Glutamatergic neuron (in vitro differentiated cells): Measurements from ENCODE around the gene ELMO1. TPM values are rescaled to one million over a fixed set of nuclear protein-coding genes. Genes with fewer than 3 reads are reported as not detected.

Experiments used
- DNase-seq: peaks from one replicate; pipeline ENCODE4 v3.0.0; 2022
- H3K27ac Mint-ChIP-seq: one replicate; pipeline ENCODE4 v1.8.0; 2020; ENCODE audit warnings: mild to moderate bottlenecking, mixed read lengths, inconsistent platforms; ENCODE audit not compliant: unreplicated experiment
- H3K27me3 Mint-ChIP-seq: one replicate; pipeline ENCODE4 v1.8.0; 2020; ENCODE audit warnings: mild to moderate bottlenecking, moderate library complexity, mixed read lengths, inconsistent platforms; ENCODE audit not compliant: unreplicated experiment
- H3K36me3 Mint-ChIP-seq: one replicate; pipeline ENCODE4 v1.8.0; 2020; ENCODE audit warnings: mild to moderate bottlenecking, mixed read lengths, inconsistent platforms; ENCODE audit not compliant: unreplicated experiment
- H3K4me1 Mint-ChIP-seq: one replicate; pipeline ENCODE4 v1.8.0; 2020; ENCODE audit warnings: mild to moderate bottlenecking, low read depth, mixed read lengths, inconsistent platforms; ENCODE audit not compliant: unreplicated experiment
- H3K4me3 Mint-ChIP-seq: one replicate; pipeline ENCODE4 v1.8.0; 2020; ENCODE audit warnings: mild to moderate bottlenecking, mixed read lengths, inconsistent platforms; ENCODE audit not compliant: unreplicated experiment
- H3K9me3 Mint-ChIP-seq: one replicate; pipeline ENCODE4 v1.8.0; 2020; ENCODE audit warnings: mild to moderate bottlenecking, moderate library complexity, mixed read lengths, inconsistent platforms; ENCODE audit not compliant: unreplicated experiment
- total RNA-seq: library from RNA; stranded (reverse); fragmentation: NEBNext Ultra II Directional; extraction: Animal tissue kit (Norgen Biotek cat#: 25700); gene quantifications from one replicate; pipeline ENCODE4 v1.2.1, GENCODE V29; 2021; ENCODE audit not compliant: unreplicated experiment
- TF ChIP-seq, protein P1 (sequence below): fragments of 200-600 bp; sonication (generic); IDR thresholded peaks from one replicate; pipeline ENCODE4 v1.5.0; 2021; ENCODE audit not compliant: partially characterized antibody, unreplicated experiment

Gene ELMO1
- total RNA-seq, 1 donor from 2014 or later = 5.5 TPM

- DNase-seq = no peak
- no peak overlapping the region for H3K27ac Mint-ChIP-seq
- no peaks in the 10 kb centered on the region for H3K36me3 Mint-ChIP-seq
- TF ChIP-seq, protein P1, sequence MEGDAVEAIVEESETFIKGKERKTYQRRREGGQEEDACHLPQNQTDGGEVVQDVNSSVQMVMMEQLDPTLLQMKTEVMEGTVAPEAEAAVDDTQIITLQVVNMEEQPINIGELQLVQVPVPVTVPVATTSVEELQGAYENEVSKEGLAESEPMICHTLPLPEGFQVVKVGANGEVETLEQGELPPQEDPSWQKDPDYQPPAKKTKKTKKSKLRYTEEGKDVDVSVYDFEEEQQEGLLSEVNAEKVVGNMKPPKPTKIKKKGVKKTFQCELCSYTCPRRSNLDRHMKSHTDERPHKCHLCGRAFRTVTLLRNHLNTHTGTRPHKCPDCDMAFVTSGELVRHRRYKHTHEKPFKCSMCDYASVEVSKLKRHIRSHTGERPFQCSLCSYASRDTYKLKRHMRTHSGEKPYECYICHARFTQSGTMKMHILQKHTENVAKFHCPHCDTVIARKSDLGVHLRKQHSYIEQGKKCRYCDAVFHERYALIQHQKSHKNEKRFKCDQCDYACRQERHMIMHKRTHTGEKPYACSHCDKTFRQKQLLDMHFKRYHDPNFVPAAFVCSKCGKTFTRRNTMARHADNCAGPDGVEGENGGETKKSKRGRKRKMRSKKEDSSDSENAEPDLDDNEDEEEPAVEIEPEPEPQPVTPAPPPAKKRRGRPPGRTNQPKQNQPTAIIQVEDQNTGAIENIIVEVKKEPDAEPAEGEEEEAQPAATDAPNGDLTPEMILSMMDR = no peak
- peaks cover 8% of the 10 kb centered on the region for H3K4me1 Mint-ChIP-seq
- H3K4me3 Mint-ChIP-seq = no peak overlapping the region
- peaks cover 4% of the 10 kb centered on the region for H3K27me3 Mint-ChIP-seq
- no peaks in the 10 kb centered on the region for H3K9me3 Mint-ChIP-seq
Measured at GRCh38 chr7:37245590-37245989, 203.1 kb downstream of the ELMO1 start.

- TF ChIP-seq, protein P1 = no peak
- Mint-ChIP-seq H3K27ac (no peak overlapping the region), H3K4me1 (no peaks in the 10 kb centered on the region), H3K36me3 (no peaks in the 10 kb centered on the region), H3K9me3 (no peaks in the 10 kb centered on the region), H3K4me3 (no peak overlapping the region), H3K27me3 (no peaks in the 10 kb centered on the region)
- no peak for DNase-seq
Measured at GRCh38 chr7:37236906-37237305, 211.8 kb downstream of the ELMO1 start.

DNA sequence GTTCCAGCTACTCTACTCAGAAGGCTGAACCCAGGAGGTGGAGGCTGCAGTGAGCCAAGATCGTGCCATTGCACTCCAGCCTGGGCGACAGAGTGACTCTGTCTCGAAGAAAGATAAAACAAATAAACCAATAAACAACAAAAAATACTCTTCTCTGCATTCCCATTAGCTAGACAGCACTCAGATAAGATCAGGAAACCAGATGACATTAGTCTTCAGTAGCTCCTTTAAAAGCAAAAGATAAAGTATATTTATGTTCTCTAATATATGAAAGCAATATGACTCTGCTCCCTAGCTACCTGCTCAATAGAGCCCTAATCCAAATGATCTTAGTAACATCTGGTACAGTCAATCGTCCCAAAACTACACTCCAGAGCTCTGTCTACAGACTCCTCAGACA lies 212.9 kb downstream of the ELMO1 start:
- Mint-ChIP-seq H3K27ac (no peak overlapping the region), H3K9me3 (no peaks in the 10 kb centered on the region), H3K4me1 (no peaks in the 10 kb centered on the region), H3K27me3 (no peaks in the 10 kb centered on the region), H3K4me3 (no peak overlapping the region), H3K36me3 (no peaks in the 10 kb centered on the region)
- DNase-seq = no peak
- TF ChIP-seq, protein P1 = no peak

DNA sequence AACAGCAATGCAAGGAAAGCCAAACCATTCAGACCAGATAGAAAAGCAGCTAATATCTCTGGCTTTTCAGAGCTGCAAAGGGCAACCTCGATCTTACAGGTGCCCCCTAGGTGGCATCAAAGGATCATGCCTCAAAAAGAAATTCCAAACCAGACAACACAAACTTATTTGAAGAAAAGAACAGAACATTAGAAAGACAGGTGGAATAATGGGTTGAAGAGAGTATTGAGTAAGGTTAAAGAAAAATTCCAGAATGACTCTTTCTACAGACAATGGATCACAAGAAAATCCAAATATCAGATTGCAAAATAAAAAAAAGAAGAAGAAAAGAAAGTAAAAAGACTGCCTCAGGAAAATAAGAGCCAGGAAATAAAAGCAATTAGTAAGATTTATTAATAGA lies 213.7 kb downstream of the ELMO1 start:
- Mint-ChIP-seq H3K27ac (no peak overlapping the region), H3K4me3 (no peak overlapping the region)

GRCh38 chr7:37234334-37234733 lies 214.3 kb downstream of the ELMO1 start:
- Mint-ChIP-seq H3K27me3 (no peaks in the 10 kb centered on the region), H3K36me3 (no peaks in the 10 kb centered on the region), H3K4me3 (no peak overlapping the region), H3K9me3 (no peaks in the 10 kb centered on the region), H3K27ac (no peak overlapping the region), H3K4me1 (peaks cover 4% of the 10 kb centered on the region)
- TF ChIP-seq, protein P1 = no peak
- DNase-seq = no peak

More for the DNA sequence above, 213.7 kb downstream of the ELMO1 start:
- H3K9me3 Mint-ChIP-seq = no peaks in the 10 kb centered on the region
- no peaks in the 10 kb centered on the region for H3K36me3 Mint-ChIP-seq
- TF ChIP-seq, protein P1 = peak; percentile 46
- H3K4me1 Mint-ChIP-seq = peaks cover 4% of the 10 kb centered on the region
- DNase-seq = no peak
- no peaks in the 10 kb centered on the region for H3K27me3 Mint-ChIP-seq
